A549 (cell line): ENCODE data around the gene PI4KA.
"Not testable (repeated sequence)": the region's sequence is repeated elsewhere in the genome, so short reads cannot be mapped to it uniquely, and the experiment has no call there.

Experiments used
- CBX2 ChIP-seq: fragments of 200-600 bp; sonication (generic); IDR thresholded peaks from 2 replicates; pipeline ENCODE4 v1.6.1; 2016; ENCODE audit warnings: low read depth, mild to moderate bottlenecking, borderline replicate concordance
- CBX8 ChIP-seq: fragments of 200-600 bp; sonication (generic); IDR thresholded peaks from 2 replicates; pipeline ENCODE4 v1.6.1; 2016
- CTCF ChIP-seq: fragments of >200 bp; sonication (Bioruptor Twin); formaldehyde crosslinking; IDR thresholded peaks from 3 replicates; pipeline ENCODE4 v1.5.1; 2016
- EP300 ChIP-seq, 2 experiments: fragments of >200 bp; sonication (Bioruptor Twin); formaldehyde crosslinking; IDR thresholded peaks; 2 replicates in 1 of 2; 3 replicates in 1 of 2; pipeline ENCODE4 v1.6.1; 2016 to 2017
- MAFK ChIP-seq: fragments of 450-650 bp; IDR thresholded peaks from 2 replicates; pipeline ENCODE4 v1.6.1; 2014; ENCODE audit not compliant: partially characterized antibody
- MYC ChIP-seq: IDR thresholded peaks from 2 replicates; pipeline ENCODE4 v1.6.1; 2012; ENCODE audit warnings: mild to moderate bottlenecking, inconsistent platforms, low read length, improper control_type of control experiment, borderline replicate concordance
- POLR2AphosphoS2 ChIP-seq: conservative IDR thresholded peaks from 2 replicates; pipeline ENCODE4 v1.6.1; 2012; ENCODE audit warnings: low read length, improper control_type of control experiment, inconsistent platforms
- RCOR1 ChIP-seq: fragments of 150-350 bp; IDR thresholded peaks from 2 replicates; pipeline ENCODE4 v1.6.1; 2014; ENCODE audit warnings: antibody characterized with exemption, low read length, low read depth
- SMC3 ChIP-seq: fragments of >200 bp; sonication (Bioruptor Twin); formaldehyde crosslinking; IDR thresholded peaks from 3 replicates; pipeline ENCODE4 v1.6.1; 2018; ENCODE audit warnings: inconsistent platforms
- USF2 ChIP-seq: fragments of 450-650 bp; IDR thresholded peaks from 2 replicates; pipeline ENCODE4 v1.6.1; 2014; ENCODE audit warnings: antibody characterized with exemption

GRCh38 chr22:20685764-20686163 lies 172.8 kb downstream of the PI4KA start:
- not testable (repeated sequence) for TF ChIP-seq CTCF; MYC; USF2; CBX2; CBX8; MAFK; EP300 (IDR thresholded peaks at IDR 0.05); POLR2AphosphoS2; SMC3; RCOR1
